ENCODE measurements around the gene SH3TC1. TPM values are rescaled to one million over a fixed set of nuclear protein-coding genes. Genes with fewer than 3 reads are reported as not detected.

The SH3TC1 gene
- total and polyA plus RNA-seq, 4 donors: 6.5 to 34.6 (median 25.8) TPM

DNA sequence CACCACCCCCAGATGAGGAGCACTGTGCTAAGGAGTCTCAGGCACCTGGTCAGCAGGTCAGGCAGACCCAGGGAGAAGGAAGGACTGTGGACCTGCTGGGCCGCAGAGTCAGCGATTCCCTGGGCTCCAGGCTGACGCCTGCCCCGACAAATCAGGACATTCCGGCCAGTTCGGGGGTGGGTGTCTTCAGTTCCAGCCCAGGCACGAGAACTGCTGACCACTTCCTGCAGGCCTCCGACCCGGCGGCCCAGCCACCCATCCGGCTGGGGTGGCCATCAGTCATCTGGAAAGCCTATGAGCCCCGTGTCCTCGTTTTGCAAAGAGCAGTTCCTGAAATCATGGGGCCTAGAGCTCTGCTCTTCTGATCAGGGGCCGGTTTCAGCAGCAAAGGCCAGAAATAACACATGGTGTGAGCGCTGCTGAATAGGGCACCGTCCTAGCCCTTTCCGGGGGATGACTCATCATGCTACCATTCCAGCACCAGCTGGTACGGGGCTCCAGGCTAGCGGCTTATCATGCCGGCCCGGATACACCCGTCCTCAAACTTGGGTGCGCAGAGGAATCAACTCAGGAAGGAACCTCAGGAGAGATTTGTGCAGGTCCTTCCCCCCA, 7.8 kb upstream of the SH3TC1 start:
- no peaks in the 10 kb centered on the region for H3K27me3 ChIP-seq (ENCODE audit: control insufficient read depth in 4 of 4, insufficient read depth in 4 of 4, low read length in 3 of 4)
- 67% methylated on average over 23 of the region's 23 CpGs for WGBS
- H3K27ac ChIP-seq (ENCODE audit: low read depth in 1 of 2, low read length in 2 of 2): peak overlapping the region; percentile 49 to 66
- H3K4me3 ChIP-seq (ENCODE audit: low read depth in 1 of 3, low read length in 3 of 3): no peak overlapping the region
- no peaks in the 10 kb centered on the region for H3K36me3 ChIP-seq (ENCODE audit: control insufficient read depth in 4 of 4, insufficient read depth in 3 of 4, low read depth in 1 of 4, low read length in 3 of 4)
- no peak for DNase-seq (ENCODE audit: low spot score)
- TF ChIP-seq SP1 (IDR thresholded peaks at IDR 0.05) (peak; percentile 57), FOXA1 (IDR thresholded peaks at IDR 0.05) (no peak), JUND (IDR thresholded peaks at IDR 0.05) (peak; percentile 95 to 96), GABPA (IDR thresholded peaks at IDR 0.05 in 1 of 2, conservative IDR thresholded peaks at IDR 0.05 in 1 of 2) (peak in 1 of 2 donors; percentile 61), NR2F2 (IDR thresholded peaks at IDR 0.05) (peak; percentile 88), FOXA2 (IDR thresholded peaks at IDR 0.05) (no peak), RAD21 (IDR thresholded peaks at IDR 0.05) (no peak), YY1 (IDR thresholded peaks at IDR 0.05) (no peak), RXRA (IDR thresholded peaks at IDR 0.05) (peak in 1 of 2 donors; percentile 52), HNF4G (IDR thresholded peaks at IDR 0.05) (no peak), HNF4A (conservative IDR thresholded peaks at IDR 0.05) (no peak)
- TF ChIP-seq, protein P1, sequence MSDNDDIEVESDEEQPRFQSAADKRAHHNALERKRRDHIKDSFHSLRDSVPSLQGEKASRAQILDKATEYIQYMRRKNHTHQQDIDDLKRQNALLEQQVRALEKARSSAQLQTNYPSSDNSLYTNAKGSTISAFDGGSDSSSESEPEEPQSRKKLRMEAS (IDR thresholded peaks at IDR 0.05): no peak
- TF ChIP-seq, protein P2, sequence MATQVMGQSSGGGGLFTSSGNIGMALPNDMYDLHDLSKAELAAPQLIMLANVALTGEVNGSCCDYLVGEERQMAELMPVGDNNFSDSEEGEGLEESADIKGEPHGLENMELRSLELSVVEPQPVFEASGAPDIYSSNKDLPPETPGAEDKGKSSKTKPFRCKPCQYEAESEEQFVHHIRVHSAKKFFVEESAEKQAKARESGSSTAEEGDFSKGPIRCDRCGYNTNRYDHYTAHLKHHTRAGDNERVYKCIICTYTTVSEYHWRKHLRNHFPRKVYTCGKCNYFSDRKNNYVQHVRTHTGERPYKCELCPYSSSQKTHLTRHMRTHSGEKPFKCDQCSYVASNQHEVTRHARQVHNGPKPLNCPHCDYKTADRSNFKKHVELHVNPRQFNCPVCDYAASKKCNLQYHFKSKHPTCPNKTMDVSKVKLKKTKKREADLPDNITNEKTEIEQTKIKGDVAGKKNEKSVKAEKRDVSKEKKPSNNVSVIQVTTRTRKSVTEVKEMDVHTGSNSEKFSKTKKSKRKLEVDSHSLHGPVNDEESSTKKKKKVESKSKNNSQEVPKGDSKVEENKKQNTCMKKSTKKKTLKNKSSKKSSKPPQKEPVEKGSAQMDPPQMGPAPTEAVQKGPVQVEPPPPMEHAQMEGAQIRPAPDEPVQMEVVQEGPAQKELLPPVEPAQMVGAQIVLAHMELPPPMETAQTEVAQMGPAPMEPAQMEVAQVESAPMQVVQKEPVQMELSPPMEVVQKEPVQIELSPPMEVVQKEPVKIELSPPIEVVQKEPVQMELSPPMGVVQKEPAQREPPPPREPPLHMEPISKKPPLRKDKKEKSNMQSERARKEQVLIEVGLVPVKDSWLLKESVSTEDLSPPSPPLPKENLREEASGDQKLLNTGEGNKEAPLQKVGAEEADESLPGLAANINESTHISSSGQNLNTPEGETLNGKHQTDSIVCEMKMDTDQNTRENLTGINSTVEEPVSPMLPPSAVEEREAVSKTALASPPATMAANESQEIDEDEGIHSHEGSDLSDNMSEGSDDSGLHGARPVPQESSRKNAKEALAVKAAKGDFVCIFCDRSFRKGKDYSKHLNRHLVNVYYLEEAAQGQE (IDR thresholded peaks at IDR 0.05): no peak
- TF ChIP-seq, protein P3, sequence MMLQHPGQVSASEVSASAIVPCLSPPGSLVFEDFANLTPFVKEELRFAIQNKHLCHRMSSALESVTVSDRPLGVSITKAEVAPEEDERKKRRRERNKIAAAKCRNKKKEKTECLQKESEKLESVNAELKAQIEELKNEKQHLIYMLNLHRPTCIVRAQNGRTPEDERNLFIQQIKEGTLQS (IDR thresholded peaks at IDR 0.05): no peak
- H3K9ac ChIP-seq (ENCODE audit: low read depth in 1 of 2, low read length in 2 of 2): no peak overlapping the region
- peaks cover 0 to 11% (median 2%) of the 10 kb centered on the region in 4 donors for H3K4me1 ChIP-seq (ENCODE audit: control insufficient read depth in 4 of 4, insufficient read depth in 4 of 4, low read length in 3 of 4)
- H3K9me3 ChIP-seq (ENCODE audit: control insufficient read depth in 4 of 4, low read length in 3 of 4): no peaks in the 10 kb centered on the region

DNA sequence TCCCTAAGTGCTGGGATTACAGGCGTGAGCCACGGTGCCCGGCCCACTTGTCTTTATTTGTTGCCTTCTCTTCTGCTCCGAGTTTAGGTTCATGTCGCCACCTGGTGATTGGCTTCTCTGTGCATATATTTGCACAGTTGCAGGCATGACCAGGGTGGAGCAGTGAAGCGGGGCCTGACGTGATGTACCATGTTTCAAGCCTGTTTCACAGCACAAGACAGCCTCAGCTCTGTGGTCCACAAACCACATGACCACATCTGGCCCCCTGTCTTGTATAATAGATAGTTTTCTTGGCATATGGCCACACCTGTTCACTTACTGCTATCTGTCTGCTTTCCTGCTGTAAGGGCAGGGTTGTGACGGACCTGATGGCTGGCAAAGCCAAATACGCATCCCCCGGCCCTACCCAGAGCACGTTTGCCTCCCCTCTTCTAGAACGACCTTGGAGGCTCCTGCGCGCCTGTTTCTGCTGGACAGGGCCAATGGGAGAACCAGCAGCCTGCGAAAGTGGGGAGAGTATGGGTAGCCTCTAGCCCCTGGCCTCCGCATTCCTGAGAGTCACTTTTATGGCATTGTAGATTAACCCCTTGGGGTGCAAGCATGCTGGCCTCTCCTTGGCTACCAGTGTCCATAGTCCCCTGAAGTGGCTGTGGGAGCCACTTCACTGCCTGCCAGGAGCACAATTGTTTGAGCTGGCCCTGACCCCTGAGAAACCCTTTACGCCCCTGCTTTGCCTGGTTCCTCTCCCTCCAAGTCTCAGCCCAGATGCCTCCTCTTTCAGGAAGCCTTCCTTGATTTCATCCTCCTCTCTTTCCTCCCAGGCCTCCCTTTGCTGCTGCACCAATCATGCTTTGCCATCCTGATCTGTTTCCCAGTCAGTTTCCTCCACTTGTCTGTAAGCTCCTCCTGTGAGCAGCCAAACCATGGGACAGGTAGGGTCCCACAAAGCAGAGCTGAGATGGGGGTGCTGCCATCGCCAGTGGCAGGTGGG, 6.0 kb upstream of the SH3TC1 start:
- Histone ChIP-seq H3K27me3 (ENCODE audit: control insufficient read depth in 4 of 4, insufficient read depth in 4 of 4, low read length in 3 of 4) (no peaks in the 10 kb centered on the region), H3K9me3 (ENCODE audit: control insufficient read depth in 4 of 4, low read length in 3 of 4) (no peaks in the 10 kb centered on the region), H3K9ac (ENCODE audit: low read depth in 1 of 2, low read length in 2 of 2) (no peak overlapping the region), H3K4me3 (ENCODE audit: low read depth in 1 of 3, low read length in 3 of 3) (no peak overlapping the region), H3K36me3 (ENCODE audit: control insufficient read depth in 4 of 4, insufficient read depth in 3 of 4, low read depth in 1 of 4, low read length in 3 of 4) (no peaks in the 10 kb centered on the region), H3K4me1 (ENCODE audit: control insufficient read depth in 4 of 4, insufficient read depth in 4 of 4, low read length in 3 of 4) (peaks cover 0 to 13% (median 4%) of the 10 kb centered on the region in 4 donors), H3K27ac (ENCODE audit: low read depth in 1 of 2, low read length in 2 of 2) (no peak overlapping the region)
- TF ChIP-seq, protein P3 (IDR thresholded peaks at IDR 0.05): no peak
- TF ChIP-seq, protein P4, sequence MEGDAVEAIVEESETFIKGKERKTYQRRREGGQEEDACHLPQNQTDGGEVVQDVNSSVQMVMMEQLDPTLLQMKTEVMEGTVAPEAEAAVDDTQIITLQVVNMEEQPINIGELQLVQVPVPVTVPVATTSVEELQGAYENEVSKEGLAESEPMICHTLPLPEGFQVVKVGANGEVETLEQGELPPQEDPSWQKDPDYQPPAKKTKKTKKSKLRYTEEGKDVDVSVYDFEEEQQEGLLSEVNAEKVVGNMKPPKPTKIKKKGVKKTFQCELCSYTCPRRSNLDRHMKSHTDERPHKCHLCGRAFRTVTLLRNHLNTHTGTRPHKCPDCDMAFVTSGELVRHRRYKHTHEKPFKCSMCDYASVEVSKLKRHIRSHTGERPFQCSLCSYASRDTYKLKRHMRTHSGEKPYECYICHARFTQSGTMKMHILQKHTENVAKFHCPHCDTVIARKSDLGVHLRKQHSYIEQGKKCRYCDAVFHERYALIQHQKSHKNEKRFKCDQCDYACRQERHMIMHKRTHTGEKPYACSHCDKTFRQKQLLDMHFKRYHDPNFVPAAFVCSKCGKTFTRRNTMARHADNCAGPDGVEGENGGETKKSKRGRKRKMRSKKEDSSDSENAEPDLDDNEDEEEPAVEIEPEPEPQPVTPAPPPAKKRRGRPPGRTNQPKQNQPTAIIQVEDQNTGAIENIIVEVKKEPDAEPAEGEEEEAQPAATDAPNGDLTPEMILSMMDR (IDR thresholded peaks at IDR 0.05; ENCODE audit: low read depth, low read length, missing input control): peak; percentile 23
- TF ChIP-seq, protein P2 (IDR thresholded peaks at IDR 0.05): no peak
- TF ChIP-seq, protein P5, sequence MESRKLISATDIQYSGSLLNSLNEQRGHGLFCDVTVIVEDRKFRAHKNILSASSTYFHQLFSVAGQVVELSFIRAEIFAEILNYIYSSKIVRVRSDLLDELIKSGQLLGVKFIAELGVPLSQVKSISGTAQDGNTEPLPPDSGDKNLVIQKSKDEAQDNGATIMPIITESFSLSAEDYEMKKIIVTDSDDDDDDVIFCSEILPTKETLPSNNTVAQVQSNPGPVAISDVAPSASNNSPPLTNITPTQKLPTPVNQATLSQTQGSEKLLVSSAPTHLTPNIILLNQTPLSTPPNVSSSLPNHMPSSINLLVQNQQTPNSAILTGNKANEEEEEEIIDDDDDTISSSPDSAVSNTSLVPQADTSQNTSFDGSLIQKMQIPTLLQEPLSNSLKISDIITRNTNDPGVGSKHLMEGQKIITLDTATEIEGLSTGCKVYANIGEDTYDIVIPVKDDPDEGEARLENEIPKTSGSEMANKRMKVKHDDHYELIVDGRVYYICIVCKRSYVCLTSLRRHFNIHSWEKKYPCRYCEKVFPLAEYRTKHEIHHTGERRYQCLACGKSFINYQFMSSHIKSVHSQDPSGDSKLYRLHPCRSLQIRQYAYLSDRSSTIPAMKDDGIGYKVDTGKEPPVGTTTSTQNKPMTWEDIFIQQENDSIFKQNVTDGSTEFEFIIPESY (IDR thresholded peaks at IDR 0.05): no peak
- TF ChIP-seq GABPA (IDR thresholded peaks at IDR 0.05 in 1 of 2, conservative IDR thresholded peaks at IDR 0.05 in 1 of 2) (no peak), HNF4G (IDR thresholded peaks at IDR 0.05) (no peak), RAD21 (IDR thresholded peaks at IDR 0.05) (peak; percentile 68 to 75), SP1 (IDR thresholded peaks at IDR 0.05) (peak; percentile 5)
- TF ChIP-seq, protein P1 (IDR thresholded peaks at IDR 0.05): no peak
- 46% methylated on average over 18 of the region's 18 CpGs for WGBS
- DNase-seq (ENCODE audit: low spot score): no peak
